Natural killer cell (primary cell): ENCODE data around the gene CARD11. TPM values are rescaled to one million over a fixed set of nuclear protein-coding genes. Genes with fewer than 3 reads are reported as not detected.

Experiments used
- ATAC-seq, 3 donors: fragments of 150-1000 bp in 2 of 3; fragments of 200-7000 bp in 1 of 3; cut with Tn5 transposase; 1 replicate in 1 of 3; 2 replicates in 2 of 3; pipeline ENCODE4 v1.10.0; 2021; ENCODE audit warnings: mild to moderate bottlenecking in 2 of 3, moderate library complexity in 2 of 3
- DNase-seq, 2 donors: peaks; one replicate each; pipeline versions ENCODE4 v3.0.0 to v3.0.0-alpha.2; 2013 to 2021; ENCODE audit warnings: mixed read lengths in 1 of 2
- H3K27ac ChIP-seq: one replicate; pipeline ENCODE4 v1.5.1; 2013; ENCODE audit warnings: mild to moderate bottlenecking, low read length
- H3K27me3 ChIP-seq: one replicate; pipeline ENCODE4 v1.6.1; 2013; ENCODE audit warnings: low read length; ENCODE audit not compliant: control insufficient read depth, insufficient read depth
- H3K36me3 ChIP-seq: one replicate; pipeline ENCODE4 v1.6.1; 2013; ENCODE audit warnings: low read length; ENCODE audit not compliant: control insufficient read depth, insufficient read depth
- H3K4me1 ChIP-seq: one replicate; pipeline ENCODE4 v1.6.1; 2013; ENCODE audit warnings: low read length; ENCODE audit not compliant: control insufficient read depth, insufficient read depth
- H3K4me3 ChIP-seq: one replicate; pipeline ENCODE4 v1.5.1; 2013; ENCODE audit warnings: low read length
- H3K9me3 ChIP-seq: one replicate; pipeline ENCODE4 v1.6.1; 2013; ENCODE audit warnings: low read length; ENCODE audit not compliant: control insufficient read depth, insufficient read depth
- H3K27ac Mint-ChIP-seq, 2 donors: one replicate each; pipeline ENCODE4 v1.8.0; 2022; ENCODE audit warnings: mild to moderate bottlenecking in 2 of 2, mixed read lengths in 2 of 2, moderate library complexity in 1 of 2
- H3K27me3 Mint-ChIP-seq, 2 donors: one replicate each; pipeline ENCODE4 v1.8.0; 2022; ENCODE audit warnings: low read depth in 2 of 2, mixed read lengths in 2 of 2
- H3K36me3 Mint-ChIP-seq: one replicate; pipeline ENCODE4 v1.8.0; 2022; ENCODE audit warnings: mixed read lengths
- H3K4me1 Mint-ChIP-seq, 2 donors: one replicate each; pipeline ENCODE4 v1.8.0; 2022; ENCODE audit warnings: mixed read lengths in 2 of 2
- H3K4me3 Mint-ChIP-seq: one replicate; pipeline ENCODE4 v1.8.0; 2022; ENCODE audit warnings: mild to moderate bottlenecking, moderate library complexity, mixed read lengths
- H3K9me3 Mint-ChIP-seq, 2 donors: one replicate each; pipeline ENCODE4 v1.8.0; 2022; ENCODE audit warnings: mixed read lengths in 2 of 2
- WGBS: methylation state at CpG from one replicate; pipeline ENCODE4 v1.1.7; 2013; ENCODE audit warnings: missing lambda C conversion rate; ENCODE audit not compliant: insufficient coverage; 5-methylcytosine and 5-hydroxymethylcytosine counted together
- intact Hi-C: fragments of 100-400 bp; cut with micrococcal nuclease; formaldehyde crosslinking; loops from one replicate; pipeline ENCODE4 v1.14.2; 2022
- total RNA-seq, 4 donors: library from RNA; stranded (reverse); fragments of 120-200 nt in 1 of 4; gene quantifications; one replicate each; pipeline versions ENCODE4 v1.2.3 to v1.2.4, GENCODE V29; 2013 to 2022
- TF ChIP-seq, protein P1 (sequence below): fragments of 200-600 bp; IDR thresholded peaks from one replicate; pipeline ENCODE4 v1.8.0; 2022; ENCODE audit warnings: antibody characterized with exemption

CARD11 gene
- total RNA-seq, 3 donors from 2014 or later (not counting 1 experiment from before 2014, with no cell fraction given), result 196 to 233 (median 199) TPM

DNA sequence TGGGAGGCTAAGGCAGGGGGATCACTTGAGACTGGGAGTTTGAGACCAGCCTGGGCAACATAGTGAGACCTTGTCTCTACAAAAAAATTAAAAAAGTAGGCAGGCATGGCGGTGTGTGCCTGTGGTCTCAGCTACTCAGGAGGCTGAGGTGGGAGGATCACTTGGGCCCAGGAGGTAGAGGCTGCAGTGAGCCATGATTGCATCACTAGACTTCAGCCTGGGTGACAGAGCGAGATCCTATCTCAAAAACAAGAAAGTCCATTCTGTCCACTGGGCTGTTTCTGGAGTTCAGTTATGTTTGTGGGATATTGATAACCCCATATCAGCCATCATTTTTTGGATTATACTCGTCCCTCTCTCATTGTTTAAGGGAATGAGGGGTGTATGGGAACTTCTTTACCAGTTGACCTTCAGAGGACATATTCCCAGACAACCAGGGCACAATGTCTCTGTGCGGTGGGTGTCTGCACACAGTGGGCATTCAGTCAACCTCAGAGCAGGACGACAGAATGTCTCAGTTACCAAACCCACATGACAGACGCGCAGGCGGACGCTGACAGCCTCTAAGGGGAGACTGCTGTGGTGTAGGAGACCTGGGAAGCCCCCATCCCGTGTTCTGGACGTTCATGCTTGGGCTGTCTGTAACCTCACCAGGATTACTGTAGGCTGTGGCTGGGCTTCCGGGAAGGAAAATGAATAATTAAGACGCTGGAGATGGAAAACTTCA lies 69.4 kb downstream of the CARD11 start:
- Mint-ChIP-seq H3K4me1 (peaks cover 40 to 53% of the 10 kb centered on the region in 2 donors), H3K36me3 (no peaks in the 10 kb centered on the region), H3K4me3 (no peak overlapping the region), H3K27ac (peak overlapping the region; percentile 15 to 70), H3K27me3 (no peaks in the 10 kb centered on the region), H3K9me3 (no peaks in the 10 kb centered on the region)
- 86% methylated on average over 10 of the region's 13 CpGs for WGBS
- DNase-seq (no peak), ATAC-seq (no peak)
- TF ChIP-seq, protein P1, sequence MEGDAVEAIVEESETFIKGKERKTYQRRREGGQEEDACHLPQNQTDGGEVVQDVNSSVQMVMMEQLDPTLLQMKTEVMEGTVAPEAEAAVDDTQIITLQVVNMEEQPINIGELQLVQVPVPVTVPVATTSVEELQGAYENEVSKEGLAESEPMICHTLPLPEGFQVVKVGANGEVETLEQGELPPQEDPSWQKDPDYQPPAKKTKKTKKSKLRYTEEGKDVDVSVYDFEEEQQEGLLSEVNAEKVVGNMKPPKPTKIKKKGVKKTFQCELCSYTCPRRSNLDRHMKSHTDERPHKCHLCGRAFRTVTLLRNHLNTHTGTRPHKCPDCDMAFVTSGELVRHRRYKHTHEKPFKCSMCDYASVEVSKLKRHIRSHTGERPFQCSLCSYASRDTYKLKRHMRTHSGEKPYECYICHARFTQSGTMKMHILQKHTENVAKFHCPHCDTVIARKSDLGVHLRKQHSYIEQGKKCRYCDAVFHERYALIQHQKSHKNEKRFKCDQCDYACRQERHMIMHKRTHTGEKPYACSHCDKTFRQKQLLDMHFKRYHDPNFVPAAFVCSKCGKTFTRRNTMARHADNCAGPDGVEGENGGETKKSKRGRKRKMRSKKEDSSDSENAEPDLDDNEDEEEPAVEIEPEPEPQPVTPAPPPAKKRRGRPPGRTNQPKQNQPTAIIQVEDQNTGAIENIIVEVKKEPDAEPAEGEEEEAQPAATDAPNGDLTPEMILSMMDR, result no peak
- intact Hi-C loops, result no loop called here
- Histone ChIP-seq H3K27ac (no peak overlapping the region), H3K27me3 (no peaks in the 10 kb centered on the region), H3K4me3 (no peak overlapping the region), H3K36me3 (peaks cover 14% of the 10 kb centered on the region), H3K4me1 (peaks cover 56% of the 10 kb centered on the region), H3K9me3 (no peaks in the 10 kb centered on the region)

DNA sequence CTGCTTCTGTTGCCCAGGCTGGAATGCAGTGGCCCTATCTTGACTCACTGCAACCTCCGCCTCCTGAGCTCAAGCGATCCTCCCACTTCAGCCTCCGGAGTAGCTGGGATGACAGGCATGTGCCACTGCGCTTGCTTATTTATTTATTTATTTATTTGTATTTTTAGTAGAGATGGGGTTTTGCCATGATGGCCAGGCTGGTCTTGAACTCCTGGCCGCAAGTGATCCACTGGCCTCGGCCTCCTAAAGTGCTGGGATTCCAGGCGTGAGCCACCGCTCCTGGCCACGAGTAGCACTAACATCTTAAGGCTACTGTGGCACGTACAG lies 70.9 kb downstream of the CARD11 start:
- intact Hi-C loops, result no loop called here
- H3K4me3 ChIP-seq, result no peak overlapping the region
- Mint-ChIP-seq H3K27ac (no peak overlapping the region), H3K27me3 (no peaks in the 10 kb centered on the region), H3K4me1 (peaks cover 26 to 39% of the 10 kb centered on the region in 2 donors), H3K9me3 (no peaks in the 10 kb centered on the region), H3K36me3 (no peaks in the 10 kb centered on the region), H3K4me3 (peak overlapping the region; percentile 76)
- H3K36me3 ChIP-seq, result peaks cover 17% of the 10 kb centered on the region
- no peaks in the 10 kb centered on the region for H3K9me3 ChIP-seq
- TF ChIP-seq, protein P1, result no peak
- DNase-seq, result no peak
- peak overlapping the region; percentile 39 for H3K27ac ChIP-seq
- ATAC-seq, result no peak
- H3K27me3 ChIP-seq, result no peaks in the 10 kb centered on the region
- H3K4me1 ChIP-seq, result peaks cover 41% of the 10 kb centered on the region
- 95% methylated on average over 10 of the region's 10 CpGs for WGBS

DNA sequence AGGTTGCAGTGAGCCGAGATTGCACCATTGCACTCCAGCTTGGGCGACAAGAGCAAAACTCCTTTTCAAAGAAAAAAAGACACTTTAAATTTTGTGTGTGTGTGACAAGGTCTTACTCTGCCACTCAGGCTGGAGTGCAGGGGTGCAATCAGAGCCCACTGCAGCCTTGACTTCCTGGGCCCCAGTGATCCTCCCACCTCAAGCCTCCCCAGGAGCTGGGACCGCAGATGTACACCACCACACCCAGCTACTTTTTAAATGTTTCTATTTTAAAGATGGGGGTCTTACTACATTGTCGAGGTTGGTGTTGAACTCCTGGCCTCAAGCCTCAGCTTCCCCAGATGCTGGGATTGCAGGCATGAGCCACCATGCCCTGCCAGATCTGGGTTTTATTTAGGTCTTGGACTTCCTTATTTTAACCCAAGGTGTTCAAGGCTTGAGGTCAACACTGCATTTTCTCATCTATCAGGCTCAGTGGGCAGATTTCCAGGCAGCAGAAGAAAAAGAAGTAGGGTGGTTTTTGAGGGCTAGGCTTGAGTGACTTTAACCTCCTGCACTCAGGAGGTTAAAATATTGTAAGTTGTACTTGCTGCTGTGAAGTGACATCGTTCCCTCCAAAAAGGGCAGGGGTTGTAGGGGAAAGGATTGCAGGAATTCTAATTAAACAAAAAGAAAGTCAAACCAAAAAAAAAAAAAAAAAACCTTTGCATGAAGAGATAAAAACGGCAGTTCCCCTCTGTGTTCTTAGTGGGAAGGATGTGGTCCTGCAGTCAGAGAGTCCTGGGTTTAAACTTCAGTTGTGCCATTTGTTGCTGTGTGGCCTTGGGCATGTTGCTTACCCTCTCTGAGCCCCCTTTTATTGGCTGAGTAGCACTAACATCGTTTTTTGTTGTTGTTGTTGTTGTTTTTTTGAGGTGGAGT lies 71.5 kb downstream of the CARD11 start:
- DNase-seq, result no peak
- intact Hi-C loops, result no loop called here
- Mint-ChIP-seq H3K4me1 (peaks cover 22 to 32% of the 10 kb centered on the region in 2 donors), H3K27ac (no peak overlapping the region), H3K27me3 (no peaks in the 10 kb centered on the region), H3K4me3 (peak overlapping the region; percentile 76), H3K36me3 (no peaks in the 10 kb centered on the region), H3K9me3 (no peaks in the 10 kb centered on the region)
- H3K36me3 ChIP-seq, result peaks cover 21% of the 10 kb centered on the region
- H3K27ac ChIP-seq, result peak overlapping the region; percentile 39
- H3K9me3 ChIP-seq, result no peaks in the 10 kb centered on the region
- TF ChIP-seq, protein P1, result no peak
- H3K4me3 ChIP-seq, result no peak overlapping the region
- H3K27me3 ChIP-seq, result no peaks in the 10 kb centered on the region
- H3K4me1 ChIP-seq, result peaks cover 35% of the 10 kb centered on the region
- peak in 2 of 3 donors; percentile 49 to 58 for ATAC-seq
- 31% methylated on average over 5 of the region's 7 CpGs for WGBS
